C4-2B (cell line): ENCODE measurements around the gene RBBP9.

Experiments used
- CTCF ChIP-seq: fragments of 450-650 bp; conservative IDR thresholded peaks from 2 replicates; pipeline ENCODE4 v1.5.1; 2017; ENCODE audit warnings: mild to moderate bottlenecking
- ZFX ChIP-seq: fragments of 450-650 bp; IDR thresholded peaks from 2 replicates; pipeline ENCODE4 v1.6.1; 2017

DNA sequence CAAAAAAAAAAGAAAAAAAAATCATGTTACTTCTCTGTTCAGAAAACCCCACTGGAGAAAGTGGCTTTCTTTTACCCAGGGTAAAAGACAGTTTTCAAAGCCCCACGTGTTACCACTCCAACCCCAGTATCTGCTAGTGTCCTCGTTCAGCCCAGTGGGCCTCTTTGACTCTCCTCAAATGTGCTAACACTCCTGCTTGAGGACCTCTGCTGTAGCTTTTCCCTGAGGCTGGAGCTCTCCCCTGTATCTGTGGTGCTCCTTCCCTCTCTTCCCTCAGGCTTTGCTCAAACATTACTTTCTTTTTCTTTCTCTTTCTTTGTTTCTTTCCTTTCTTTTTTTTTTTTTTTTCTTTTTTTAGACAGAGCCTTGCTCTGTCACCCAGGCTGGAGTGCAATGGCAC lies 26.0 kb upstream of the RBBP9 start:
- no peak for TF ChIP-seq ZFX
- TF ChIP-seq CTCF, result no peak
